GM12878 (cell line): Measurements from ENCODE around the gene PDCL3. TPM values are rescaled to one million over a fixed set of nuclear protein-coding genes. Genes with fewer than 3 reads are reported as not detected.

Experiments used
- ATAC-seq: fragments of 200-7000 bp; cut with Tn5 transposase; 3 replicates; pipeline ENCODE4 v1.9.1; 2020; ENCODE audit warnings: mild to moderate bottlenecking, moderate library complexity
- BruUV-seq: library from RNA; stranded (reverse); fragments of 400-500 nt; replicated peaks from 2 replicates; lab custom pipeline; 2021; lab: Mats Ljungman, UMichigan
- CTCF ChIA-PET: fragments of 300-600 bp; sonication (Branson Sonifier 250); formaldehyde crosslinking; extraction: SDS; loops from one replicate; lab custom pipeline; 2021; ENCODE audit warnings: inconsistent platforms; lab: Yijun Ruan, JAX
- POLR2A ChIA-PET: fragments of 350-600 bp; formaldehyde crosslinking; extraction: SDS; loops from one replicate; lab custom pipeline; 2021; ENCODE audit warnings: inconsistent platforms; lab: Charles Lee
- RAD21 ChIA-PET: fragments of 300-600 bp; sonication (Branson Sonifier 250); formaldehyde crosslinking; loops from one replicate; lab custom pipeline; 2023; ENCODE audit warnings: antibody characterized with exemption; ENCODE audit not compliant: unreplicated experiment; lab: Charles Lee
- SMC1A ChIA-PET: fragments of 300-600 bp; sonication (Branson Sonifier 250); formaldehyde crosslinking; loops from one replicate; lab custom pipeline; 2023; ENCODE audit not compliant: unreplicated experiment, uncharacterized antibody; lab: Charles Lee
- DNase-seq: peaks from one replicate; pipeline ENCODE4 v3.0.0-alpha.2; 2011; ENCODE audit warnings: low read depth, low spot score
- FAIRE-seq: peaks from 3 replicates; lab custom pipeline; 2011; peaks lifted over from hg19 to GRCh38; lab: Jason Lieb, UNC
- H2AFZ ChIP-seq: 2 replicates; pipeline ENCODE4 v1.6.0; 2011; ENCODE audit warnings: low read depth, low read length, control low read depth; ENCODE audit not compliant: control insufficient read depth
- H3K27ac ChIP-seq: 2 replicates; pipeline ENCODE4 v1.5.1; 2011; ENCODE audit warnings: control low read depth; ENCODE audit not compliant: control insufficient read depth, insufficient read depth
- H3K27me3 ChIP-seq, 2 experiments: replicated peaks in 1 of 2; 2 replicates each; pipeline versions ENCODE4 v1.6.0 to v1.6.1; 2011; ENCODE audit warnings: low read length in 1 of 2; ENCODE audit not compliant: control insufficient read depth in 2 of 2, insufficient read depth in 2 of 2
- H3K36me3 ChIP-seq, 2 experiments: 2 replicates each; pipeline ENCODE4 v1.5.1; 2011; ENCODE audit warnings: low read length in 1 of 2; ENCODE audit not compliant: control insufficient read depth in 2 of 2, insufficient read depth in 2 of 2
- H3K4me1 ChIP-seq: 2 replicates; pipeline ENCODE4 v1.6.1; 2011; ENCODE audit warnings: mild to moderate bottlenecking, low read length, moderate library complexity, mixed read lengths; ENCODE audit not compliant: control insufficient read depth, insufficient read depth
- H3K4me2 ChIP-seq: 2 replicates; pipeline ENCODE4 v1.6.0; 2011; ENCODE audit warnings: control low read depth; ENCODE audit not compliant: control insufficient read depth, insufficient read depth
- H3K4me3 ChIP-seq: fragments of 200-600 bp; sonication (generic); 2 replicates; pipeline ENCODE4 v1.5.1; 2016
- H3K79me2 ChIP-seq: 2 replicates; pipeline ENCODE4 v1.6.0; 2011; ENCODE audit warnings: low read length; ENCODE audit not compliant: control insufficient read depth, insufficient read depth
- H3K9ac ChIP-seq: 2 replicates; pipeline ENCODE4 v1.8.0; 2011; ENCODE audit warnings: low read length, control low read depth, mixed read lengths; ENCODE audit not compliant: control insufficient read depth, insufficient read depth
- H3K9me3 ChIP-seq: replicated peaks from 3 replicates; pipeline ENCODE4 v1.5.1; 2011; ENCODE audit warnings: mild to moderate bottlenecking, low read length; ENCODE audit not compliant: control insufficient read depth, insufficient read depth
- H4K20me1 ChIP-seq: 2 replicates; pipeline ENCODE4 v1.6.0; 2011; ENCODE audit not compliant: control insufficient read depth, insufficient read depth
- CBX5 ChIP-seq: sonication (generic); IDR thresholded peaks from 2 replicates; pipeline ENCODE4 v1.6.1; 2016; ENCODE audit warnings: low read depth, moderate library complexity, mild to moderate bottlenecking, inconsistent platforms
- ZBTB4 ChIP-seq: fragments of 450-650 bp; formaldehyde crosslinking; IDR thresholded peaks from 2 replicates; pipeline ENCODE4 v1.4.0; 2022; ENCODE audit warnings: mild to moderate bottlenecking, moderate library complexity
- WGBS: methylation state at CpG from one replicate; pipeline ENCODE4 v1.1.6; 2016; ENCODE audit warnings: low lambda C conversion rate; ENCODE audit not compliant: insufficient replicate concordance, insufficient coverage; ENCODE audit errors: missing lambda C conversion rate; 5-methylcytosine and 5-hydroxymethylcytosine counted together
- in situ Hi-C: fragments of 300-500 bp; cut with MboI; formaldehyde crosslinking; loops from 9 replicates; pipeline ENCODE4 v1.14.3; 2018; ENCODE audit warnings: mixed read lengths
- intact Hi-C: fragments of 100-400 bp; cut with micrococcal nuclease; formaldehyde crosslinking; loops from one replicate; pipeline ENCODE4 v1.14.2; 2022; ENCODE audit not compliant: unreplicated experiment
- polyA plus RNA-seq, 11 experiments: library from polyadenylated mRNA; depleted of rRNA in 4 of 11; unstranded in 6 of 11; stranded (reverse) in 5 of 11; fragments of >200 nt; fragmentation: Nextera tagmentation in 4 of 11; fragmentation: Illumina TruSeq in 1 of 11; extraction: Ambion mirVana in 4 of 11; extraction: Trizol in 1 of 11; gene quantifications; 1 replicate in 1 of 11; 2 replicates in 10 of 11; pipeline versions ENCODE4 v1.2.1 to v1.2.3, GENCODE V29; 2011 to 2016; ENCODE audit warnings: inconsistent platforms in 2 of 11, missing spikeins in 2 of 11, low read depth in 1 of 11
- total RNA-seq, 4 experiments: library from RNA; depleted of rRNA in 3 of 4; stranded (reverse); fragments of >200 nt in 3 of 4; fragmentation: Illumina TruSeq in 1 of 4; extraction: Trizol in 1 of 4; gene quantifications; 2 replicates each; pipeline versions ENCODE4 v1.2.1 to v1.2.3, GENCODE V29; 2013 to 2021

The PDCL3 gene
- total and polyA plus RNA-seq, 10 of the 15 experiments (the other 5 are each of a cell fraction or from before 2014, with no cell fraction given), result 22.9 to 111 (median 51.1) TPM

DNA sequence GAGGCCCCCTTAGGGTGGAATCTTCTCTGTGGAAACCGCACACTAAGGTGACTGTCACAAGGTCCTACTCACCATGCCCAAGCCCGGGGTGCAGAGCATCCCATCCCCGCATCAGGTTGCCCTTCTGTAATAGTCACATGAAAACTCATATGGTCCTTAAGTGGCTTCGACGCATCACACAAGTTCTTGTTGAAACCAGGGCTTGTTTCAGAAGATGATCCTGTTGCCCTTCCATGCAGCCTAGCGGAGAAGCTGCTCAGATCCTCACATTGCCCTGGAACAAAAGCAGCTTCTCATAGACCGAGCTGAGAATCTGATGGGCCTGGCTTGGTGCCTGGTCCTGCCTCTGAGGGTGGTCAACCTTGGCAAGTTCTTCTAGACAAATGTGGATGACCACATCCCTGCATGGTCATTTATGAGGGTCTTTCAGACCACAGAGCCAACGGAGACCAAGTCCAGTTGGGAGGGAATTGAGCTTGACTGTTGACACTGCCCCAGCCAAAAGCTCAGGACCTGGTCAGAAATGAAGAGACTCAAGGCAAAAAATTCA is 54.1 kb downstream of the PDCL3 start (continued):
- no peak for TF ChIP-seq ZBTB4 (CRISPR knock-in tag)

DNA sequence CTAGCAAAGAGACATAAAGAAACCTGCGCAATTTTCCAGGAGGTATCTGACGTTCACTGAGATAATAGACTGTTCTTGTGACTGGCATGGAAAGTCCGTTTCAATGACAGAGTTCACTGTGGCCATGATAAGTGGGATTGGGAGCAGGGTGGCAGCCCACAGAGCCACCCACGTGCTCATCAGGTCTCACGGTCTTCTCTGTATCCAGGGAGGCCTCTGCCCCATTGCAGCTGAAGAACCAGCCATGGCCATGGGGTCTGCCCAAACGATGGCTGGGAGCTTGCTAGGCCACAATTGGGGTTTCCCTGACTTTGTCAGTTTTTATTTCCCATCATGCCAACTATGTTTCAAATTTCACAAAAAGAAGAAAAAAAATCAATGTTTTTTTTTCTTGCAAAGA is 57.2 kb downstream of the PDCL3 start:
- POLR2A ChIA-PET, result no interaction called here
- no peaks in the 10 kb centered on the region for H4K20me1 ChIP-seq
- H3K4me2 ChIP-seq, result no peak overlapping the region
- in situ Hi-C loops, result loop anchor here (10.0 kb wide), 1 partner anchor 535 kb away; the partner anchor contains the start of gene TBC1D8
- no peaks in the 10 kb centered on the region; the same call in 2 of the 3 replicates for H3K9me3 ChIP-seq
- H3K4me1 ChIP-seq, result no peaks in the 10 kb centered on the region
- no peak overlapping the region for H3K27ac ChIP-seq
- TF ChIP-seq CBX5, result no peak
- H2AFZ ChIP-seq, result no peak overlapping the region
- H3K36me3 ChIP-seq, result no peaks in the 10 kb centered on the region
- intact Hi-C loops, result no loop called here
- 28% methylated on average over 6 of the region's 6 CpGs for WGBS
- H3K9ac ChIP-seq, result no peak overlapping the region
- no peak overlapping the region for H3K4me3 ChIP-seq
- FAIRE-seq, result no peak
- SMC1A ChIA-PET, result no interaction called here
- DNase-seq, result no peak
- no TSS peak for BruUV-seq
- CTCF ChIA-PET, result interaction anchor here (0.8 kb wide), 1 partner anchor 359 kb away, joined by 3 read pairs; no protein-coding TSS in a partner anchor
- RAD21 ChIA-PET, result no interaction called here
- H3K79me2 ChIP-seq, result no peaks in the 10 kb centered on the region
- peaks cover 0 to 4% of the 10 kb centered on the region in 2 experiments; a peak in 2 of 4 replicates for H3K27me3 ChIP-seq
- ATAC-seq, result no peak
